K562 (cell line): ENCODE results near the gene ALOX12B. TPM values are rescaled to one million over a fixed set of nuclear protein-coding genes. Genes with fewer than 3 reads are reported as not detected.

ENCODE experiments used
- ATAC-seq: fragments of 200-7000 bp; cut with Tn5 transposase; 3 replicates; pipeline ENCODE4 v1.9.1; 2020; ENCODE audit warnings: moderate library complexity
- BruUV-seq: library from RNA; stranded (reverse); fragments of 400-500 nt; replicated peaks from 2 replicates; lab custom pipeline; 2021; lab: Mats Ljungman, UMichigan
- CTCF ChIA-PET: fragments of 300-600 bp; formaldehyde crosslinking; extraction: SDS; loops from one replicate; lab custom pipeline; 2021; ENCODE audit warnings: low intra/inter-chr PET ratio; lab: Yijun Ruan, JAX
- POLR2A ChIA-PET: fragments of 300-600, 350-650 bp; sonication (Branson Sonifier 250); formaldehyde crosslinking; extraction: SDS; loops from one replicate; lab custom pipeline; 2021; ENCODE audit warnings: antibody characterized with exemption, inconsistent platforms; lab: Yijun Ruan, JAX
- DNase-seq, 4 experiments: peaks; one replicate each; pipeline versions ENCODE4 v3.0.0 to v3.0.0-alpha.2; 2011 to 2018; ENCODE audit warnings: low spot score in 3 of 4, mixed read lengths in 3 of 4; ENCODE audit errors: extremely low read depth in 1 of 4
- FAIRE-seq: peaks from 2 replicates; lab custom pipeline; 2011; peaks lifted over from hg19 to GRCh38; lab: Jason Lieb, UNC
- H2AFZ ChIP-seq: 2 replicates; pipeline ENCODE4 v1.6.0; 2011; ENCODE audit warnings: low read depth, low read length, control low read depth, inconsistent platforms
- H3K27ac ChIP-seq: fragments of 200-600 bp; 3 replicates; pipeline ENCODE4 v1.8.0; 2011; ENCODE audit warnings: low read depth, mild to moderate bottlenecking, control low read depth, inconsistent platforms, low read length, moderate library complexity, mixed read lengths; ENCODE audit errors: extremely low read depth
- H3K27me3 ChIP-seq, 2 experiments: fragments of 300-600 bp in 1 of 2; 2 replicates in 1 of 2; 3 replicates in 1 of 2; pipeline versions ENCODE4 v1.6.0 to v1.8.0; 2011; ENCODE audit warnings: inconsistent platforms in 2 of 2, low read length in 2 of 2, mild to moderate bottlenecking in 1 of 2, mixed read lengths in 1 of 2, moderate library complexity in 1 of 2; ENCODE audit not compliant: control insufficient read depth in 2 of 2, insufficient read depth in 2 of 2
- H3K36me3 ChIP-seq: fragments of 300-600 bp; 3 replicates; pipeline ENCODE4 v1.8.0; 2011; ENCODE audit warnings: mild to moderate bottlenecking, low read length, inconsistent platforms; ENCODE audit not compliant: control insufficient read depth, insufficient read depth
- H3K4me1 ChIP-seq, 2 experiments: fragments of 200-600 bp in 1 of 2; replicated peaks in 1 of 2; 2 replicates in 1 of 2; 3 replicates in 1 of 2; pipeline versions ENCODE4 v1.5.1 to v1.8.0; 2011; ENCODE audit warnings: inconsistent platforms in 2 of 2, low read length in 2 of 2, mild to moderate bottlenecking in 1 of 2, mixed read lengths in 1 of 2, moderate library complexity in 1 of 2; ENCODE audit not compliant: control insufficient read depth in 2 of 2, insufficient read depth in 2 of 2
- H3K4me2 ChIP-seq: 2 replicates; pipeline ENCODE4 v1.6.1; 2011; ENCODE audit warnings: low read length, control low read depth, inconsistent platforms, mixed read lengths; ENCODE audit not compliant: insufficient read depth
- H3K4me3 ChIP-seq: fragments of 200-600 bp; sonication (generic), shearing (Covaris generic); 2 replicates; pipeline ENCODE4 v1.5.1; 2016; ENCODE audit warnings: control low read depth, inconsistent platforms
- H3K79me2 ChIP-seq: fragments of 200-600 bp; 3 replicates; pipeline ENCODE4 v1.8.0; 2011; ENCODE audit warnings: low read length, inconsistent platforms; ENCODE audit not compliant: control insufficient read depth, insufficient read depth
- H3K9ac ChIP-seq, 2 experiments: 2 replicates each; pipeline versions ENCODE4 v1.6.0 to v1.6.1; 2011; ENCODE audit warnings: low read depth in 2 of 2, low read length in 2 of 2, control low read depth in 1 of 2, inconsistent platforms in 1 of 2, mild to moderate bottlenecking in 1 of 2, mixed read lengths in 1 of 2; ENCODE audit not compliant: insufficient read depth in 1 of 2
- H3K9me1 ChIP-seq: one replicate; pipeline ENCODE4 v1.6.0; 2011; ENCODE audit warnings: inconsistent platforms, mild to moderate bottlenecking, low read length, moderate library complexity; ENCODE audit not compliant: control insufficient read depth, insufficient read depth
- H3K9me3 ChIP-seq: replicated peaks from 2 replicates; pipeline ENCODE4 v1.5.1; 2011; ENCODE audit warnings: low read depth, low read length, inconsistent platforms; ENCODE audit not compliant: control insufficient read depth, insufficient read depth
- H4K20me1 ChIP-seq: replicated peaks from 2 replicates; pipeline ENCODE4 v1.6.1; 2011; ENCODE audit warnings: low read length, inconsistent platforms, mixed read lengths; ENCODE audit not compliant: control insufficient read depth, insufficient read depth
- CXXC5 ChIP-seq: fragments of 250-450 bp; sonication (Bioruptor Pico); IDR thresholded peaks from 2 replicates; pipeline ENCODE4 v1.8.0; 2022; ENCODE audit warnings: inconsistent platforms, mild to moderate bottlenecking, moderate library complexity
- GTF2F1 ChIP-seq: IDR thresholded peaks from 2 replicates; pipeline ENCODE4 v1.6.1; 2011; ENCODE audit warnings: low read depth, low read length, improper control_type of control experiment
- HBP1 ChIP-seq: fragments of 450-650 bp; formaldehyde crosslinking; IDR thresholded peaks from 2 replicates; pipeline ENCODE4 v1.4.0; 2022; ENCODE audit warnings: missing genetic modification characterization
- NR3C1 ChIP-seq: sonication (generic); formaldehyde crosslinking; IDR thresholded peaks from 2 replicates; pipeline ENCODE4 v1.8.1; 2022; ENCODE audit warnings: missing genetic modification reagents
- NR4A1 ChIP-seq, 2 experiments: fragments of 250-450 bp in 1 of 2; fragments of 450-650 bp in 1 of 2; sonication (Bioruptor Pico) in 1 of 2; IDR thresholded peaks; 2 replicates each; pipeline versions ENCODE4 v1.4.0 to v1.6.1; 2016 to 2020; ENCODE audit warnings: mild to moderate bottlenecking in 2 of 2, missing compliant biosample characterization in 1 of 2, missing genetic modification characterization in 1 of 2, moderate library complexity in 1 of 2
- OTX1 ChIP-seq: fragments of 450-650 bp; formaldehyde crosslinking; IDR thresholded peaks from 2 replicates; pipeline ENCODE4 v1.4.0; 2022; ENCODE audit warnings: mild to moderate bottlenecking
- UBTF ChIP-seq, 2 experiments: IDR thresholded peaks; 2 replicates each; pipeline ENCODE4 v1.6.1; 2012; ENCODE audit warnings: improper control_type of control experiment in 2 of 2, low read depth in 2 of 2, low read length in 2 of 2, borderline replicate concordance in 1 of 2
- ZBTB2 ChIP-seq: fragments of 450-650 bp; IDR thresholded peaks from 2 replicates; pipeline ENCODE4 v1.6.1; 2016; ENCODE audit warnings: antibody characterized with exemption
- WGBS: fragments of 100-300 bp; shearing (Covaris generic); methylation state at CpG from one replicate; pipeline ENCODE4 v1.1.6; 2016; ENCODE audit warnings: low coverage, mixed read lengths; ENCODE audit not compliant: insufficient coverage; ENCODE audit errors: missing lambda C conversion rate; 5-methylcytosine and 5-hydroxymethylcytosine counted together
- in situ Hi-C: fragments of 300-500 bp; cut with MboI; formaldehyde crosslinking; loops from 4 replicates; pipeline ENCODE4 v1.15.0; 2018; ENCODE audit warnings: inconsistent platforms, mixed read lengths
- intact Hi-C: fragments of 100-400 bp; cut with micrococcal nuclease; formaldehyde crosslinking; loops from 2 replicates; pipeline ENCODE4 v1.14.2; 2022
- polyA plus RNA-seq, 8 experiments: library from polyadenylated mRNA; depleted of rRNA in 4 of 8; stranded (reverse) in 5 of 8; unstranded in 3 of 8; fragments of >200 nt; fragmentation: Nextera tagmentation in 2 of 8; fragmentation: Illumina TruSeq in 1 of 8; extraction: Ambion mirVana in 2 of 8; extraction: Trizol in 1 of 8; gene quantifications; 2 replicates each; pipeline versions ENCODE4 v1.2.1 to v1.2.3, GENCODE V29; 2011 to 2014; ENCODE audit warnings: inconsistent platforms in 1 of 8, missing spikeins in 1 of 8
- total RNA-seq, 7 experiments: library from RNA; depleted of rRNA in 6 of 7; stranded (reverse); fragments of >200 nt in 6 of 7; fragmentation: Illumina TruSeq in 2 of 7; extraction: Trizol in 2 of 7; gene quantifications; 2 replicates each; pipeline versions ENCODE4 v1.2.1 to v1.2.3, GENCODE V29; 2011 to 2021; ENCODE audit warnings: low replicate concordance in 1 of 7

Gene ALOX12B
- total and polyA plus RNA-seq, 9 of the 15 experiments (the other 6 are each of a cell fraction or from before 2014, with no cell fraction given): not detected

GRCh38 chr17:8071496-8071895 lies 16.0 kb downstream of the ALOX12B start (continued):
- TF ChIP-seq OTX1 (no peak), ZBTB2 (no peak), GTF2F1 (no peak), NR3C1 (no peak)

- ChIA-PET CTCF (no interaction called here), POLR2A (interaction anchor here (0.6 to 0.7 kb wide), 2 partner anchors 61 to 655 kb away, joined by 3 read pairs; no protein-coding TSS in a partner anchor)
- Histone ChIP-seq H4K20me1 (no peaks in the 10 kb centered on the region), H3K9ac (no peak overlapping the region), H3K9me1 (no peaks in the 10 kb centered on the region), H3K36me3 (no peaks in the 10 kb centered on the region), H3K79me2 (no peaks in the 10 kb centered on the region), H3K27ac (no peak overlapping the region), H3K4me1 (peaks cover 5 to 28% of the 10 kb centered on the region in 2 experiments; a peak in 3 of 5 replicates), H3K4me2 (no peak overlapping the region), H3K4me3 (no peak overlapping the region), H2AFZ (no peak overlapping the region), H3K9me3 (no peaks in the 10 kb centered on the region), H3K27me3 (peaks cover 0 to 18% of the 10 kb centered on the region in 2 experiments; a peak in 3 of 5 replicates)
- in situ Hi-C loops: loop anchor here (25.0 kb wide), 2 partner anchors 718 to 918 kb away; partner anchors contain the start of gene MFSD6L
- ATAC-seq: no peak
- 45% methylated on average over 2 of the region's 3 CpGs for WGBS
- DNase-seq: no peak
- no peak for FAIRE-seq
- no TSS peak for BruUV-seq
- intact Hi-C loops: no loop called here
- TF ChIP-seq HBP1 (CRISPR knock-in tag) (no peak), NR4A1 (CRISPR knock-in tag; IDR thresholded peaks at IDR 0.05) (no peak), NR4A1 (tag; IDR thresholded peaks at IDR 0.05) (no peak), UBTF (IDR thresholded peaks at IDR 0.05; ENCODE audit: borderline replicate concordance in 1 of 2, low read depth in 2 of 2, low read length in 2 of 2) (no peak), CXXC5 (CRISPR knock-in tag) (no peak)
Observed at GRCh38 chr17:8069587-8069860, 18.0 kb downstream of the ALOX12B start.
